Measurements from ENCODE around the gene CBX6.

CBX6 gene

GRCh38 chr22:38830845-38831108 lies 41.2 kb downstream of the CBX6 start:
- TF ChIP-seq TAF1 (IDR thresholded peaks at IDR 0.05; ENCODE audit: borderline replicate concordance, insufficient read depth, low read length) (no peak), SIN3A (IDR thresholded peaks at IDR 0.05; ENCODE audit: borderline replicate concordance, insufficient read depth, low read length) (no peak), FOXP2 (optimal IDR thresholded peaks at IDR 0.05; ENCODE audit: borderline replicate concordance, extremely low read depth, extremely low read length, insufficient read depth) (no peak), POLR2AphosphoS5 (IDR thresholded peaks at IDR 0.05; ENCODE audit: low read depth, low read length) (no peak), REST (IDR thresholded peaks at IDR 0.05; ENCODE audit: insufficient read depth in 1 of 2, low read depth in 2 of 2, low read length in 2 of 2) (no peak)

GRCh38 chr22:38830026-38830844 lies 41.8 kb downstream of the CBX6 start:
- no peak for TF ChIP-seq POLR2AphosphoS5 (IDR thresholded peaks at IDR 0.05; ENCODE audit: low read depth, low read length)
- no peak for TF ChIP-seq FOXP2 (optimal IDR thresholded peaks at IDR 0.05; ENCODE audit: borderline replicate concordance, extremely low read depth, extremely low read length, insufficient read depth)
- no peak for TF ChIP-seq REST (IDR thresholded peaks at IDR 0.05; ENCODE audit: insufficient read depth in 1 of 2, low read depth in 2 of 2, low read length in 2 of 2)
- TF ChIP-seq TAF1 (IDR thresholded peaks at IDR 0.05; ENCODE audit: borderline replicate concordance, insufficient read depth, low read length) = no peak
- TF ChIP-seq SIN3A (IDR thresholded peaks at IDR 0.05; ENCODE audit: borderline replicate concordance, insufficient read depth, low read length) = no peak

DNA sequence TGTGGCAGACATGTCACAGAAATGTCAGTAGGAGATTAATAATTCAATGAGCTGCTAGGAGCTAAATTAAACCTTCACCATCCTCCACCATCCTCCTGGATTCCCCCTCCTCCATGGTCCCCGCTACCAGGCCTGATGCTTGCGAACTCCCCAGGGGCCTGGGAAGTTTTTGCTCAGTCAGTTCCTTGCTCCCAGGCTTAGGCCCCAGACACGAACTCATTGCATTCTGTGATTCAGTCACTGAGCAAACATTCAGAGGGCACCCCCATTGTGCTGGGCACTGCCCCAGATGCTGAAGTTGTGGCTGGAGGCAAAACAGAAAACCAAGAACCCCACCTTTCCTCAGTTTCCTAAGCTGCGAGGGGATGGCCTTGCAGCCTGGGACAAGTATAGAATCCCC lies 42.5 kb downstream of the CBX6 start:
- TF ChIP-seq SIN3A (IDR thresholded peaks at IDR 0.05; ENCODE audit: borderline replicate concordance, insufficient read depth, low read length) (no peak), POLR2AphosphoS5 (IDR thresholded peaks at IDR 0.05; ENCODE audit: low read depth, low read length) (no peak), REST (IDR thresholded peaks at IDR 0.05; ENCODE audit: insufficient read depth in 1 of 2, low read depth in 2 of 2, low read length in 2 of 2) (no peak), FOXP2 (optimal IDR thresholded peaks at IDR 0.05; ENCODE audit: borderline replicate concordance, extremely low read depth, extremely low read length, insufficient read depth) (no peak), TAF1 (IDR thresholded peaks at IDR 0.05; ENCODE audit: borderline replicate concordance, insufficient read depth, low read length) (no peak)

- TF ChIP-seq FOXP2 (optimal IDR thresholded peaks at IDR 0.05; ENCODE audit: borderline replicate concordance, extremely low read depth, extremely low read length, insufficient read depth) (no peak), POLR2AphosphoS5 (IDR thresholded peaks at IDR 0.05; ENCODE audit: low read depth, low read length) (no peak), SIN3A (IDR thresholded peaks at IDR 0.05; ENCODE audit: borderline replicate concordance, insufficient read depth, low read length) (no peak), TAF1 (IDR thresholded peaks at IDR 0.05; ENCODE audit: borderline replicate concordance, insufficient read depth, low read length) (no peak), REST (IDR thresholded peaks at IDR 0.05; ENCODE audit: insufficient read depth in 1 of 2, low read depth in 2 of 2, low read length in 2 of 2) (no peak)
Measured at GRCh38 chr22:38828616-38829205, 43.3 kb downstream of the CBX6 start.

Data from PFSK-1 (cell line).